Middle frontal gyrus (tissue), 1 donor: ENCODE data around the gene SDSL.

Experiments
- DNase-seq: peaks from one replicate; pipeline ENCODE4 v3.0.0-alpha.2; 2015; ENCODE audit warnings: low spot score; ENCODE audit errors: extremely low spot score

The SDSL gene

GRCh38 chr12:113420996-113421595 lies 1.1 kb upstream of the SDSL start:
- DNase-seq: no peak

GRCh38 chr12:113422886-113423669 lies 898 bp downstream of the SDSL start:
- DNase-seq: no peak

GRCh38 chr12:113424456-113424855 lies 2.3 kb downstream of the SDSL start:
- DNase-seq: no peak

GRCh38 chr12:113424915-113425823 lies 3.0 kb downstream of the SDSL start:
- DNase-seq: no peak

GRCh38 chr12:113425960-113426453 lies 3.8 kb downstream of the SDSL start:
- DNase-seq: no peak

GRCh38 chr12:113427882-113428281 lies 5.7 kb downstream of the SDSL start:
- no peak for DNase-seq

GRCh38 chr12:113428482-113428881 lies 6.3 kb downstream of the SDSL start:
- no peak for DNase-seq

- DNase-seq: no peak
Measured at GRCh38 chr12:113432986-113433385, 10.8 kb downstream of the SDSL start.

- DNase-seq: no peak
Measured at GRCh38 chr12:113435367-113435766, 13.2 kb downstream of the SDSL start.

- no peak for DNase-seq
Measured at GRCh38 chr12:113436586-113436985, 14.4 kb downstream of the SDSL start.

- DNase-seq: no peak
Measured at GRCh38 chr12:113436993-113437728, 15.0 kb downstream of the SDSL start.

- DNase-seq: no peak
Measured at GRCh38 chr12:113437729-113438100, 15.5 kb downstream of the SDSL start.

- DNase-seq: no peak
Measured at GRCh38 chr12:113438523-113439300, 16.5 kb downstream of the SDSL start.

GRCh38 chr12:113439301-113439597 lies 17.1 kb downstream of the SDSL start:
- DNase-seq: no peak

GRCh38 chr12:113439606-113440030 lies 17.4 kb downstream of the SDSL start:
- no peak for DNase-seq

- no peak for DNase-seq
Measured at GRCh38 chr12:113440336-113440735, 18.2 kb downstream of the SDSL start.

- no peak for DNase-seq
Measured at GRCh38 chr12:113440947-113441782, 19.0 kb downstream of the SDSL start.

- no peak for DNase-seq
Measured at GRCh38 chr12:113443030-113443539, 20.9 kb downstream of the SDSL start.

GRCh38 chr12:113445544-113446171 lies 23.5 kb downstream of the SDSL start:
- DNase-seq: no peak
